Activated CD4-positive, alpha-beta memory T cell treated with anti-CD3 and anti-CD28 coated beads, Interleukin-2, amount 10 ng/mL, durations not matched to agents 7 days and 5 days (primary cell): Measurements from ENCODE around the gene EEF1AKMT3. TPM values are rescaled to one million over a fixed set of nuclear protein-coding genes. Genes with fewer than 3 reads are reported as not detected.

Experiments used
- CTCF ChIA-PET: fragments of 350-600 bp; sonication (Branson Sonifier 250); formaldehyde crosslinking; loops from one replicate; lab custom pipeline; 2021; ENCODE audit warnings: antibody characterized with exemption, inconsistent platforms; lab: Charles Lee
- POLR2A ChIA-PET: fragments of 350-600 bp; sonication (Branson Sonifier 250); formaldehyde crosslinking; loops from one replicate; lab custom pipeline; 2021; ENCODE audit warnings: antibody characterized with exemption; lab: Charles Lee
- DNase-seq: peaks from one replicate; pipeline ENCODE4 v3.0.0-alpha.2; 2020
- H3K27ac Mint-ChIP-seq: one replicate; pipeline ENCODE4 v1.8.0; 2021; ENCODE audit warnings: mild to moderate bottlenecking, mixed read lengths
- H3K27me3 Mint-ChIP-seq: one replicate; pipeline ENCODE4 v1.8.0; 2021; ENCODE audit warnings: mixed read lengths
- H3K36me3 Mint-ChIP-seq: one replicate; pipeline ENCODE4 v1.8.0; 2021; ENCODE audit warnings: low read depth, mixed read lengths
- H3K4me1 Mint-ChIP-seq: one replicate; pipeline ENCODE4 v1.8.0; 2021; ENCODE audit warnings: mixed read lengths
- H3K4me3 Mint-ChIP-seq: one replicate; pipeline ENCODE4 v1.8.0; 2021; ENCODE audit warnings: mild to moderate bottlenecking, mixed read lengths
- H3K9me3 Mint-ChIP-seq: one replicate; pipeline ENCODE4 v1.8.0; 2021; ENCODE audit warnings: mixed read lengths
- total RNA-seq, 2 experiments: library from RNA; stranded (reverse); gene quantifications; one replicate each; pipeline ENCODE4 v1.2.3, GENCODE V29; 2021

The EEF1AKMT3 gene
- total RNA-seq, 2 experiments from 2014 or later: 4.2 to 4.7 TPM

GRCh38 chr12:57744777-57745484, 27.5 kb upstream of the EEF1AKMT3 start, which contains the start of gene TSPAN31:
Gene TSPAN31, plus strand, starts transcription at chr12:57745039. Its CDS starts 116 bp downstream, at chr12:57745155.
- H3K9me3 Mint-ChIP-seq: no peaks in the 10 kb centered on the region
- no peaks in the 10 kb centered on the region for H3K27me3 Mint-ChIP-seq
- peaks cover 42% of the 10 kb centered on the region for H3K36me3 Mint-ChIP-seq
- CTCF ChIA-PET: interaction anchor here (1.1 to 2.4 kb wide), 4 partner anchors 12 to 161 kb away, joined by 3 to 15 read pairs (median 10); partner anchors contain the start of gene PIP4K2C
- peak within 1 kb of the TSS; percentile 77 for H3K4me3 Mint-ChIP-seq
- H3K4me1 Mint-ChIP-seq: peaks cover 53% of the 10 kb centered on the region
- peak within 1 kb of the TSS; percentile 93 for H3K27ac Mint-ChIP-seq
- POLR2A ChIA-PET: interaction anchor here (0.6 to 2.9 kb wide), 18 partner anchors 9 to 284 kb away, joined by 3 to 11 read pairs (median 4); partner anchors contain the start of genes DDIT3, EEF1AKMT3, MARCHF9 and METTL1
- DNase-seq: peak; percentile 97

- peaks cover 55% of the 10 kb centered on the region for H3K4me1 Mint-ChIP-seq
- ChIA-PET CTCF (interaction anchor here (2.2 to 2.4 kb wide), 3 partner anchors 11 to 162 kb away, joined by 8 to 15 read pairs (median 12); no protein-coding TSS in a partner anchor), POLR2A (interaction anchor here (0.8 to 2.9 kb wide), 13 partner anchors 9 to 225 kb away, joined by 3 to 11 read pairs (median 5); partner anchors contain the start of genes DDIT3, EEF1AKMT3, MARCHF9 and METTL1)
- no peaks in the 10 kb centered on the region for H3K27me3 Mint-ChIP-seq
- no peaks in the 10 kb centered on the region for H3K9me3 Mint-ChIP-seq
- peak overlapping the region; percentile 93 for H3K27ac Mint-ChIP-seq
- H3K4me3 Mint-ChIP-seq: peak overlapping the region; percentile 77
- peaks cover 46% of the 10 kb centered on the region for H3K36me3 Mint-ChIP-seq
- no peak for DNase-seq
These were observed 26.9 kb upstream of the EEF1AKMT3 start for GRCh38 chr12:57745485-57745881.

- POLR2A ChIA-PET: interaction anchor here (1.1 to 2.9 kb wide), 4 partner anchors 10 to 155 kb away, joined by 4 to 11 read pairs (median 6); partner anchors contain the start of genes EEF1AKMT3, MARCHF9, METTL1 and PIP4K2C
- H3K4me1 Mint-ChIP-seq: peaks cover 55% of the 10 kb centered on the region
These were observed 26.4 kb upstream of the EEF1AKMT3 start for GRCh38 chr12:57746025-57746424.

GRCh38 chr12:57749061-57749460, 23.4 kb upstream of the EEF1AKMT3 start:
- Mint-ChIP-seq H3K27me3 (no peaks in the 10 kb centered on the region), H3K36me3 (peaks cover 49% of the 10 kb centered on the region), H3K4me1 (peaks cover 66% of the 10 kb centered on the region), H3K9me3 (no peaks in the 10 kb centered on the region), H3K4me3 (no peak overlapping the region), H3K27ac (no peak overlapping the region)
- CTCF ChIA-PET: interaction anchor here (1.2 kb wide), 1 partner anchor 8 kb away, joined by 5 read pairs; no protein-coding TSS in a partner anchor
- no peak for DNase-seq
- POLR2A ChIA-PET: no interaction called here

More at GRCh38 chr12:57746025-57746424, 26.4 kb upstream of the EEF1AKMT3 start:
- Mint-ChIP-seq H3K4me3 (peak overlapping the region; percentile 77), H3K9me3 (no peaks in the 10 kb centered on the region), H3K27me3 (no peaks in the 10 kb centered on the region), H3K27ac (peak overlapping the region; percentile 93), H3K36me3 (peaks cover 44% of the 10 kb centered on the region)
- no peak for DNase-seq
- CTCF ChIA-PET: interaction anchor here (2.2 to 2.4 kb wide), 2 partner anchors 10 to 162 kb away, joined by 12 to 15 read pairs; no protein-coding TSS in a partner anchor

GRCh38 chr12:57750561-57751431, 21.6 kb upstream of the EEF1AKMT3 start:
- Mint-ChIP-seq H3K27me3 (peaks cover 3% of the 10 kb centered on the region), H3K36me3 (peaks cover 46% of the 10 kb centered on the region), H3K9me3 (no peaks in the 10 kb centered on the region), H3K27ac (peak overlapping the region; percentile 74), H3K4me1 (peaks cover 58% of the 10 kb centered on the region), H3K4me3 (peak overlapping the region; percentile 95)
- no peak for DNase-seq
- ChIA-PET POLR2A (interaction anchor here (0.9 to 1.6 kb wide), 2 partner anchors 9 to 17 kb away, joined by 3 to 8 read pairs; no protein-coding TSS in a partner anchor), CTCF (interaction anchor here (1.5 kb wide), 1 partner anchor 9 kb away, joined by 9 read pairs; no protein-coding TSS in a partner anchor)

GRCh38 chr12:57751432-57751787, 21.0 kb upstream of the EEF1AKMT3 start:
- H3K36me3 Mint-ChIP-seq: peaks cover 42% of the 10 kb centered on the region
- POLR2A ChIA-PET: interaction anchor here (0.9 to 1.6 kb wide), 8 partner anchors 9 to 1063 kb away, joined by 3 to 10 read pairs (median 3); partner anchors contain the start of genes EEF1AKMT3, METTL1 and PTGES3
- peaks cover 3% of the 10 kb centered on the region for H3K27me3 Mint-ChIP-seq
- DNase-seq: no peak
- H3K27ac Mint-ChIP-seq: peak overlapping the region; percentile 74
- H3K4me3 Mint-ChIP-seq: peak overlapping the region; percentile 95
- CTCF ChIA-PET: interaction anchor here (0.8 kb wide), 1 partner anchor 30 kb away, joined by 3 read pairs; no protein-coding TSS in a partner anchor
- peaks cover 56% of the 10 kb centered on the region for H3K4me1 Mint-ChIP-seq
- H3K9me3 Mint-ChIP-seq: no peaks in the 10 kb centered on the region

GRCh38 chr12:57751788-57752667, 20.4 kb upstream of the EEF1AKMT3 start, which contains the start of gene CDK4:
Gene CDK4, minus strand, starts transcription at chr12:57752310. Its CDS starts 593 bp downstream, at chr12:57751717.
- peaks cover 58% of the 10 kb centered on the region for H3K4me1 Mint-ChIP-seq
- H3K4me3 Mint-ChIP-seq: peak within 1 kb of the TSS; percentile 95
- ChIA-PET POLR2A (interaction anchor here (0.9 to 1.3 kb wide), 9 partner anchors 10 to 1064 kb away, joined by 3 to 10 read pairs (median 3); partner anchors contain the start of genes EEF1AKMT3, METTL1, PTGES3 and SHMT2), CTCF (interaction anchor here (0.8 kb wide), 2 partner anchors 11 to 30 kb away, joined by 3 read pairs; no protein-coding TSS in a partner anchor)
- peaks cover 40% of the 10 kb centered on the region for H3K36me3 Mint-ChIP-seq
- no peaks in the 10 kb centered on the region for H3K9me3 Mint-ChIP-seq
- DNase-seq: peak; percentile 99
- H3K27me3 Mint-ChIP-seq: peaks cover 3% of the 10 kb centered on the region
- peak within 1 kb of the TSS; percentile 74 for H3K27ac Mint-ChIP-seq

- H3K27me3 Mint-ChIP-seq: peaks cover 3% of the 10 kb centered on the region
- H3K36me3 Mint-ChIP-seq: peaks cover 37% of the 10 kb centered on the region
- peak overlapping the region; percentile 74 for H3K27ac Mint-ChIP-seq
- peaks cover 57% of the 10 kb centered on the region for H3K4me1 Mint-ChIP-seq
- ChIA-PET CTCF (no interaction called here), POLR2A (interaction anchor here (0.9 to 1.3 kb wide), 8 partner anchors 11 to 1064 kb away, joined by 3 to 10 read pairs (median 3); partner anchors contain the start of genes EEF1AKMT3, METTL1, PTGES3 and SHMT2)
- no peak for DNase-seq
- no peaks in the 10 kb centered on the region for H3K9me3 Mint-ChIP-seq
- peak overlapping the region; percentile 95 for H3K4me3 Mint-ChIP-seq
These were observed 19.8 kb upstream of the EEF1AKMT3 start for GRCh38 chr12:57752668-57753000.

- DNase-seq: no peak
- Mint-ChIP-seq H3K27ac (peak overlapping the region; percentile 81), H3K36me3 (peaks cover 35% of the 10 kb centered on the region), H3K9me3 (no peaks in the 10 kb centered on the region), H3K4me3 (peak overlapping the region; percentile 93), H3K4me1 (peaks cover 61% of the 10 kb centered on the region), H3K27me3 (peaks cover 3% of the 10 kb centered on the region)
- CTCF ChIA-PET: no interaction called here
- POLR2A ChIA-PET: interaction anchor here (1.0 to 1.4 kb wide), 3 partner anchors 9 to 18 kb away, joined by 3 to 5 read pairs (median 3); partner anchors contain the start of genes EEF1AKMT3, METTL1 and TSPAN31
These were observed 18.6 kb upstream of the EEF1AKMT3 start for GRCh38 chr12:57753756-57754337.

- DNase-seq: peak; percentile 88
- Mint-ChIP-seq H3K27me3 (peaks cover 3% of the 10 kb centered on the region), H3K36me3 (peaks cover 34% of the 10 kb centered on the region), H3K27ac (peak within 1 kb of the TSS; percentile 81), H3K9me3 (no peaks in the 10 kb centered on the region), H3K4me3 (peak within 1 kb of the TSS; percentile 93), H3K4me1 (peaks cover 63% of the 10 kb centered on the region)
- ChIA-PET CTCF (interaction anchor here (0.6 kb wide), 2 partner anchors 11 to 23 kb away, joined by 3 read pairs; no protein-coding TSS in a partner anchor), POLR2A (interaction anchor here (1.0 to 2.4 kb wide), 5 partner anchors 10 to 17 kb away, joined by 3 to 11 read pairs (median 3); partner anchors contain the start of genes EEF1AKMT3, METTL1 and TSPAN31)
These were observed 17.8 kb upstream of the EEF1AKMT3 start, which contains the start of gene MARCHF9 for GRCh38 chr12:57754411-57755193. Gene MARCHF9, plus strand, starts transcription at chr12:57755103. Its CDS starts 426 bp downstream, at chr12:57755529.
